ENCODE data around the gene AOPEP. TPM values are rescaled to one million over a fixed set of nuclear protein-coding genes. Genes with fewer than 3 reads are reported as not detected.
A peak's percentile ranks its signal among the peaks of the same experiment; 100 is the strongest.

Gene AOPEP
- total and polyA plus RNA-seq, 2 of the 13 experiments (the other 11 are each of a cell fraction or from before 2014, with no cell fraction given) = 22.2 to 41.6 TPM

DNA sequence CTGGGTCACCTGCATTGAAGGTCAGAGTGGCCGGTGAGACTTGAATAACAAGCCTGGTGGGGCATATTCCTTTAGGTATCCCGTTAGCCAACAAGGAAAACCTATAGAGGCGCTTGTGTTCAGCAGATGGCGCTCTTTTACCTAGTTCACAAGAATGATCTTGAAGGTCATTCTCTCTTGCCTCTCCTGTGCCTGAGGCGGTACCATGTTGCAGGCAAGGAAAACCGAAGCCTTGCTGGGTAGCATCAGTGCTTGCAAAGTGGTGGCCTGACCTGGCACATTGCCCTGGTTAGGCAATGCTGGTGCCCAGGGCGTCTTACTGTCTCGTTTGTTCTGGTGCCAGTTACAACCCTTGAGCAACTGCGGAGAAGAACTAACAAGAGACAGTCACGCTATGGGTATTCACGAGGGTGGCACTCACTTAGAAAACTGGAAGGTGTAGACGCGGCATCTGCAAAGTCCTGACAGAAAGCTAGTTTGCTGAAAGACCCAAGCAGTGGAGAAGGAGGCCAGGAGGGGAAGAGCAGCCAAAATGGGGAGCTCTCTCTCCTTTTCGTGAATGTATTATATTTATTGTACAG, 56.7 kb downstream of the AOPEP start (continued):
- TF ChIP-seq ARID5B (CRISPR knock-in tag; IDR thresholded peaks at IDR 0.05) (peak; percentile 45; the same call in 1 of the 2 replicates), KLF6 (CRISPR knock-in tag; IDR thresholded peaks at IDR 0.05) (no peak), TFAP4 (IDR thresholded peaks at IDR 0.05; ENCODE audit: borderline replicate concordance, low read depth) (no peak), PCBP1 (IDR thresholded peaks at IDR 0.05; ENCODE audit: borderline replicate concordance, low read depth, low read length) (no peak), ZNF720 (CRISPR knock-in tag; IDR thresholded peaks at IDR 0.05) (no peak), HOXA9 (CRISPR knock-in tag; IDR thresholded peaks at IDR 0.05; ENCODE audit: borderline replicate concordance) (no peak), ZNF543 (CRISPR knock-in tag; IDR thresholded peaks at IDR 0.05) (no peak), RAD21 (CRISPR knock-in tag; IDR thresholded peaks at IDR 0.05) (peak; percentile 92), SMYD3 (CRISPR knock-in tag; IDR thresholded peaks at IDR 0.05) (no peak), EEA1 (CRISPR knock-in tag; IDR thresholded peaks at IDR 0.05; ENCODE audit: borderline replicate concordance) (no peak), SALL1 (CRISPR knock-in tag; IDR thresholded peaks at IDR 0.05) (peak; percentile 54), SOX6 (IDR thresholded peaks at IDR 0.05) (no peak), SOX6 (CRISPR knock-in tag; IDR thresholded peaks at IDR 0.05) (0 out of 2 replicates have a peak, but pooled peaks have one; percentile 39), ZBTB21 (CRISPR knock-in tag; IDR thresholded peaks at IDR 0.05) (no peak), KDM4B (CRISPR knock-in tag; IDR thresholded peaks at IDR 0.05) (no peak), TARDBP (CRISPR knock-in tag; IDR thresholded peaks at IDR 0.05) (no peak), CC2D1A (CRISPR knock-in tag; IDR thresholded peaks at IDR 0.05) (no peak), CENPT (CRISPR knock-in tag; IDR thresholded peaks at IDR 0.05; ENCODE audit: low read depth) (no peak), NFE2L1 (CRISPR knock-in tag; IDR thresholded peaks at IDR 0.05; ENCODE audit: borderline replicate concordance) (no peak), ZNF776 (CRISPR knock-in tag; IDR thresholded peaks at IDR 0.05) (no peak), KMT2A (CRISPR knock-in tag; IDR thresholded peaks at IDR 0.05) (peak; percentile 44; the same call in 1 of the 2 replicates), ZNF644 (CRISPR knock-in tag; IDR thresholded peaks at IDR 0.05; ENCODE audit: low read depth) (no peak)
- TF ChIP-seq, protein P1, sequence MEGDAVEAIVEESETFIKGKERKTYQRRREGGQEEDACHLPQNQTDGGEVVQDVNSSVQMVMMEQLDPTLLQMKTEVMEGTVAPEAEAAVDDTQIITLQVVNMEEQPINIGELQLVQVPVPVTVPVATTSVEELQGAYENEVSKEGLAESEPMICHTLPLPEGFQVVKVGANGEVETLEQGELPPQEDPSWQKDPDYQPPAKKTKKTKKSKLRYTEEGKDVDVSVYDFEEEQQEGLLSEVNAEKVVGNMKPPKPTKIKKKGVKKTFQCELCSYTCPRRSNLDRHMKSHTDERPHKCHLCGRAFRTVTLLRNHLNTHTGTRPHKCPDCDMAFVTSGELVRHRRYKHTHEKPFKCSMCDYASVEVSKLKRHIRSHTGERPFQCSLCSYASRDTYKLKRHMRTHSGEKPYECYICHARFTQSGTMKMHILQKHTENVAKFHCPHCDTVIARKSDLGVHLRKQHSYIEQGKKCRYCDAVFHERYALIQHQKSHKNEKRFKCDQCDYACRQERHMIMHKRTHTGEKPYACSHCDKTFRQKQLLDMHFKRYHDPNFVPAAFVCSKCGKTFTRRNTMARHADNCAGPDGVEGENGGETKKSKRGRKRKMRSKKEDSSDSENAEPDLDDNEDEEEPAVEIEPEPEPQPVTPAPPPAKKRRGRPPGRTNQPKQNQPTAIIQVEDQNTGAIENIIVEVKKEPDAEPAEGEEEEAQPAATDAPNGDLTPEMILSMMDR (CRISPR knock-in tag; IDR thresholded peaks at IDR 0.05) = peak; percentile 90
- TF ChIP-seq, protein P2, sequence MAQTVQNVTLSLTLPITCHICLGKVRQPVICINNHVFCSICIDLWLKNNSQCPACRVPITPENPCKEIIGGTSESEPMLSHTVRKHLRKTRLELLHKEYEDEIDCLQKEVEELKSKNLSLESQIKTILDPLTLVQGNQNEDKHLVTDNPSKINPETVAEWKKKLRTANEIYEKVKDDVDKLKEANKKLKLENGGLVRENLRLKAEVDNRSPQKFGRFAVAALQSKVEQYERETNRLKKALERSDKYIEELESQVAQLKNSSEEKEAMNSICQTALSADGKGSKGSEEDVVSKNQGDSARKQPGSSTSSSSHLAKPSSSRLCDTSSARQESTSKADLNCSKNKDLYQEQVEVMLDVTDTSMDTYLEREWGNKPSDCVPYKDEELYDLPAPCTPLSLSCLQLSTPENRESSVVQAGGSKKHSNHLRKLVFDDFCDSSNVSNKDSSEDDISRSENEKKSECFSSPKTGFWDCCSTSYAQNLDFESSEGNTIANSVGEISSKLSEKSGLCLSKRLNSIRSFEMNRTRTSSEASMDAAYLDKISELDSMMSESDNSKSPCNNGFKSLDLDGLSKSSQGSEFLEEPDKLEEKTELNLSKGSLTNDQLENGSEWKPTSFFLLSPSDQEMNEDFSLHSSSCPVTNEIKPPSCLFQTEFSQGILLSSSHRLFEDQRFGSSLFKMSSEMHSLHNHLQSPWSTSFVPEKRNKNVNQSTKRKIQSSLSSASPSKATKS (CRISPR knock-in tag; IDR thresholded peaks at IDR 0.05) = no peak
